GM12878 (cell line): ENCODE data around the gene ATF4. TPM values are rescaled to one million over a fixed set of nuclear protein-coding genes. Genes with fewer than 3 reads are reported as not detected.

Experiments used
- BCL11A ChIP-seq: IDR thresholded peaks from 2 replicates; pipeline ENCODE4 v1.6.1; 2011; ENCODE audit warnings: low read depth, low read length
- BMI1 ChIP-seq: fragments of 450-650 bp; IDR thresholded peaks from 2 replicates; pipeline ENCODE4 v1.6.1; 2016; ENCODE audit warnings: mild to moderate bottlenecking, moderate library complexity, borderline replicate concordance
- BRCA1 ChIP-seq: IDR thresholded peaks from 2 replicates; pipeline ENCODE4 v1.6.1; 2011; ENCODE audit warnings: low read depth, low read length, improper control_type of control experiment
- CBX3 ChIP-seq: fragments of 200-600 bp; sonication (generic); IDR thresholded peaks from 2 replicates; pipeline ENCODE4 v1.6.1; 2016; ENCODE audit warnings: low read depth, borderline replicate concordance
- CEBPB ChIP-seq, 2 experiments: fragments of 150-350 bp in 1 of 2; IDR thresholded peaks; 2 replicates each; pipeline ENCODE4 v1.6.1; 2012 to 2014; ENCODE audit warnings: low read depth in 2 of 2, low read length in 2 of 2, borderline replicate concordance in 1 of 2, inconsistent platforms in 1 of 2
- HDAC2 ChIP-seq: fragments of 200-600 bp; sonication (generic); IDR thresholded peaks from 2 replicates; pipeline ENCODE4 v1.6.1; 2017
- JUND ChIP-seq: IDR thresholded peaks from 2 replicates; pipeline ENCODE4 v1.6.1; 2012; ENCODE audit warnings: low read depth, mild to moderate bottlenecking, low read length, improper control_type of control experiment, moderate library complexity
- KAT2A ChIP-seq: conservative IDR thresholded peaks from 2 replicates; pipeline ENCODE4 v1.6.1; 2011; ENCODE audit warnings: low read depth, low read length; ENCODE audit not compliant: control insufficient read depth
- MEF2A ChIP-seq: IDR thresholded peaks from 2 replicates; pipeline ENCODE4 v1.6.1; 2011; ENCODE audit warnings: low read depth, mild to moderate bottlenecking, low read length, moderate library complexity; ENCODE audit not compliant: insufficient read depth
- MXI1 ChIP-seq: fragments of 150-350 bp; IDR thresholded peaks from 2 replicates; pipeline ENCODE4 v1.6.1; 2011; ENCODE audit warnings: low read depth, mild to moderate bottlenecking, inconsistent platforms, low read length, improper control_type of control experiment
- NR2C2 ChIP-seq: IDR thresholded peaks from 2 replicates; pipeline ENCODE4 v1.6.1; 2011; ENCODE audit warnings: borderline replicate concordance, low read depth; ENCODE audit not compliant: control insufficient read depth, insufficient read length
- POLR2AphosphoS2 ChIP-seq: IDR thresholded peaks from 2 replicates; pipeline ENCODE4 v1.6.1; 2011; ENCODE audit warnings: low read depth, mild to moderate bottlenecking, low read length, improper control_type of control experiment, moderate library complexity
- RB1 ChIP-seq: fragments of 450-650 bp; formaldehyde crosslinking; IDR thresholded peaks from 2 replicates; pipeline ENCODE4 v1.6.1; 2017; ENCODE audit warnings: mild to moderate bottlenecking, borderline replicate concordance
- RBBP5 ChIP-seq: fragments of 200-600 bp; sonication (generic); conservative IDR thresholded peaks from 2 replicates; pipeline ENCODE4 v1.6.1; 2016
- STAT3 ChIP-seq: IDR thresholded peaks from 2 replicates; pipeline ENCODE4 v1.6.1; 2011; ENCODE audit warnings: low read depth, low read length, improper control_type of control experiment
- TCF3 ChIP-seq: IDR thresholded peaks from 2 replicates; pipeline ENCODE4 v1.6.1; 2012; ENCODE audit warnings: low read depth, mild to moderate bottlenecking, low read length, borderline replicate concordance; ENCODE audit not compliant: insufficient read depth
- polyA plus RNA-seq, 11 experiments: library from polyadenylated mRNA; depleted of rRNA in 4 of 11; unstranded in 6 of 11; stranded (reverse) in 5 of 11; fragments of >200 nt; fragmentation: Nextera tagmentation in 4 of 11; fragmentation: Illumina TruSeq in 1 of 11; extraction: Ambion mirVana in 4 of 11; extraction: Trizol in 1 of 11; gene quantifications; 1 replicate in 1 of 11; 2 replicates in 10 of 11; pipeline versions ENCODE4 v1.2.1 to v1.2.3, GENCODE V29; 2011 to 2016; ENCODE audit warnings: inconsistent platforms in 2 of 11, missing spikeins in 2 of 11, low read depth in 1 of 11
- total RNA-seq, 4 experiments: library from RNA; depleted of rRNA in 3 of 4; stranded (reverse); fragments of >200 nt in 3 of 4; fragmentation: Illumina TruSeq in 1 of 4; extraction: Trizol in 1 of 4; gene quantifications; 2 replicates each; pipeline versions ENCODE4 v1.2.1 to v1.2.3, GENCODE V29; 2013 to 2021
- TF ChIP-seq, protein P1 (sequence below): IDR thresholded peaks from 2 replicates; pipeline ENCODE4 v1.6.1; 2011; ENCODE audit warnings: borderline replicate concordance, low read depth, mild to moderate bottlenecking, moderate library complexity, low read length; ENCODE audit not compliant: insufficient read depth, poor library complexity, severe bottlenecking
- TF ChIP-seq, protein P2 (sequence below): fragments of 450-650 bp; IDR thresholded peaks from 2 replicates; pipeline ENCODE4 v1.6.1; 2016; ENCODE audit warnings: mild to moderate bottlenecking
- TF ChIP-seq, protein P3 (sequence below): IDR thresholded peaks from 2 replicates; pipeline ENCODE4 v1.6.1; 2011; ENCODE audit warnings: mild to moderate bottlenecking, low read depth, low read length, moderate library complexity; ENCODE audit not compliant: insufficient replicate concordance
- TF ChIP-seq, protein P4 (sequence below): fragments of 450-650 bp; IDR thresholded peaks from 2 replicates; pipeline ENCODE4 v1.6.1; 2014; ENCODE audit warnings: mild to moderate bottlenecking
- TF ChIP-seq, protein P5 (sequence below): IDR thresholded peaks from 2 replicates; pipeline ENCODE4 v1.6.1; 2012; ENCODE audit warnings: low read depth, low read length, improper control_type of control experiment

The ATF4 gene
- total and polyA plus RNA-seq, 10 of the 15 experiments (the other 5 are each of a cell fraction or from before 2014, with no cell fraction given): 88.3 to 605 (median 320) TPM

DNA sequence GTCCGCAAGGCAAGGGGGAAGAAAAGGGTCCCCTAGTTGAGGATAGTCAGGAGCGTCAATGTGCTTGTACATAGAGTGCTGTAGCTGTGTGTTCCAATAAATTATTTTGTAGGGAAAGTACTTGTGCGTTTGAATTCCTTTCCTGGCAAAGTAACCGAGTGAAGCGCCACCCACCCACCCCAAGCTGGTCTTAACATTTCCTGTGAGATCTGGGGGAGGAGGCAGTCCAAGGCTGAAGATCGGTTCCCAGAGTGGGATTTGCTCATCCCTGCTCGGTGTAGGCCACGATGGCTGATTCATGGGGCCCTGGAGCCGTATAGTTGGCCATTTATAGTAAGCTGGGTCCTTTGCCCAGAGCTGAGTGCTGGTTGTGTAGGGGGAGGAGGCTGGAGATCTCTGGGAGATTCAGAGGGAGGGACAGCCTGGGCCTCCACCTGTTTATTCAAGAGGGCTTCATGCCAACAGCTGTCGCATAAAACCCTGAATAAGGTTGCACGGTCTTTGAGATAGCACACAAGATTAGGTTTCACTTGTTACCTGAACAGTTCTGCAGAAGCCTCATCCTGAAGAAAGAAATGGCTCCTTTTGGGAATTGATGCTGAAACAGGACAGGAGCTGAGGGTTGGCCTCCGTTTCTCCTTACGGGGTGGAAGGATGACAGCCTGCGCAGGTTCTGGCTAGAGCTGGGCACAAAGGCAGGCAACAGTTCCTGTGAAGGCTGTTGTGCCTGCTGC, 2.4 kb downstream of the ATF4 start (continued):
- TF ChIP-seq, protein P1, sequence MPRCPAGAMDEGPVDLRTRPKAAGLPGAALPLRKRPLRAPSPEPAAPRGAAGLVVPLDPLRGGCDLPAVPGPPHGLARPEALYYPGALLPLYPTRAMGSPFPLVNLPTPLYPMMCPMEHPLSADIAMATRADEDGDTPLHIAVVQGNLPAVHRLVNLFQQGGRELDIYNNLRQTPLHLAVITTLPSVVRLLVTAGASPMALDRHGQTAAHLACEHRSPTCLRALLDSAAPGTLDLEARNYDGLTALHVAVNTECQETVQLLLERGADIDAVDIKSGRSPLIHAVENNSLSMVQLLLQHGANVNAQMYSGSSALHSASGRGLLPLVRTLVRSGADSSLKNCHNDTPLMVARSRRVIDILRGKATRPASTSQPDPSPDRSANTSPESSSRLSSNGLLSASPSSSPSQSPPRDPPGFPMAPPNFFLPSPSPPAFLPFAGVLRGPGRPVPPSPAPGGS: no peak
- TF ChIP-seq TCF3: no peak
- TF ChIP-seq NR2C2: no peak
- TF ChIP-seq MEF2A: no peak
- no peak for TF ChIP-seq HDAC2
- TF ChIP-seq BRCA1: no peak
- TF ChIP-seq RBBP5: no peak
- no peak for TF ChIP-seq RB1
- no peak for TF ChIP-seq CEBPB (IDR thresholded peaks at IDR 0.05; ENCODE audit: borderline replicate concordance in 1 of 2, low read depth in 2 of 2, low read length in 2 of 2)
- TF ChIP-seq JUND: no peak
- TF ChIP-seq, protein P2, sequence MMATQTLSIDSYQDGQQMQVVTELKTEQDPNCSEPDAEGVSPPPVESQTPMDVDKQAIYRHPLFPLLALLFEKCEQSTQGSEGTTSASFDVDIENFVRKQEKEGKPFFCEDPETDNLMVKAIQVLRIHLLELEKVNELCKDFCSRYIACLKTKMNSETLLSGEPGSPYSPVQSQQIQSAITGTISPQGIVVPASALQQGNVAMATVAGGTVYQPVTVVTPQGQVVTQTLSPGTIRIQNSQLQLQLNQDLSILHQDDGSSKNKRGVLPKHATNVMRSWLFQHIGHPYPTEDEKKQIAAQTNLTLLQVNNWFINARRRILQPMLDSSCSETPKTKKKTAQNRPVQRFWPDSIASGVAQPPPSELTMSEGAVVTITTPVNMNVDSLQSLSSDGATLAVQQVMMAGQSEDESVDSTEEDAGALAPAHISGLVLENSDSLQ: no peak
- TF ChIP-seq, protein P3, sequence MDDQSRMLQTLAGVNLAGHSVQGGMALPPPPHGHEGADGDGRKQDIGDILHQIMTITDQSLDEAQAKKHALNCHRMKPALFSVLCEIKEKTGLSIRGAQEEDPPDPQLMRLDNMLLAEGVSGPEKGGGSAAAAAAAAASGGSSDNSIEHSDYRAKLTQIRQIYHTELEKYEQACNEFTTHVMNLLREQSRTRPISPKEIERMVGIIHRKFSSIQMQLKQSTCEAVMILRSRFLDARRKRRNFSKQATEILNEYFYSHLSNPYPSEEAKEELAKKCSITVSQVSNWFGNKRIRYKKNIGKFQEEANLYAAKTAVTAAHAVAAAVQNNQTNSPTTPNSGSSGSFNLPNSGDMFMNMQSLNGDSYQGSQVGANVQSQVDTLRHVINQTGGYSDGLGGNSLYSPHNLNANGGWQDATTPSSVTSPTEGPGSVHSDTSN: no peak
- no peak for TF ChIP-seq CBX3
- TF ChIP-seq STAT3: no peak
- TF ChIP-seq BMI1: peak; percentile 72
- TF ChIP-seq POLR2AphosphoS2: no peak; the same call in 1 of the 2 replicates
- TF ChIP-seq MXI1: no peak; the same call in 1 of the 2 replicates
- TF ChIP-seq, protein P4, sequence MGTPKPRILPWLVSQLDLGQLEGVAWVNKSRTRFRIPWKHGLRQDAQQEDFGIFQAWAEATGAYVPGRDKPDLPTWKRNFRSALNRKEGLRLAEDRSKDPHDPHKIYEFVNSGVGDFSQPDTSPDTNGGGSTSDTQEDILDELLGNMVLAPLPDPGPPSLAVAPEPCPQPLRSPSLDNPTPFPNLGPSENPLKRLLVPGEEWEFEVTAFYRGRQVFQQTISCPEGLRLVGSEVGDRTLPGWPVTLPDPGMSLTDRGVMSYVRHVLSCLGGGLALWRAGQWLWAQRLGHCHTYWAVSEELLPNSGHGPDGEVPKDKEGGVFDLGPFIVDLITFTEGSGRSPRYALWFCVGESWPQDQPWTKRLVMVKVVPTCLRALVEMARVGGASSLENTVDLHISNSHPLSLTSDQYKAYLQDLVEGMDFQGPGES: no peak
- TF ChIP-seq BCL11A: peak; percentile 53; the same call in 1 of the 2 replicates
- TF ChIP-seq KAT2A: no peak
- TF ChIP-seq, protein P5, sequence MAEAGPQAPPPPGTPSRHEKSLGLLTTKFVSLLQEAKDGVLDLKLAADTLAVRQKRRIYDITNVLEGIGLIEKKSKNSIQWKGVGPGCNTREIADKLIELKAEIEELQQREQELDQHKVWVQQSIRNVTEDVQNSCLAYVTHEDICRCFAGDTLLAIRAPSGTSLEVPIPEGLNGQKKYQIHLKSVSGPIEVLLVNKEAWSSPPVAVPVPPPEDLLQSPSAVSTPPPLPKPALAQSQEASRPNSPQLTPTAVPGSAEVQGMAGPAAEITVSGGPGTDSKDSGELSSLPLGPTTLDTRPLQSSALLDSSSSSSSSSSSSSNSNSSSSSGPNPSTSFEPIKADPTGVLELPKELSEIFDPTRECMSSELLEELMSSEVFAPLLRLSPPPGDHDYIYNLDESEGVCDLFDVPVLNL: no peak
